Esophagus mucosa (tissue), 1 donor: Measurements from ENCODE around the gene USP12. TPM values are rescaled to one million over a fixed set of nuclear protein-coding genes. Genes with fewer than 3 reads are reported as not detected.
A peak's percentile ranks its signal among the peaks of the same experiment; 100 is the strongest.

ENCODE experiments used
- ATAC-seq: fragments of 200-7000 bp; cut with Tn5 transposase; one replicate; pipeline ENCODE4 v1.9.1; 2020
- total RNA-seq: library from RNA; stranded (reverse); gene quantifications from one replicate; pipeline ENCODE4 v1.2.4, GENCODE V29; 2023
- donor health status: DM: yes; HTN: yes; CAD: no.

Gene USP12
- total RNA-seq, 1 donor from 2014 or later: 7.1 TPM

DNA sequence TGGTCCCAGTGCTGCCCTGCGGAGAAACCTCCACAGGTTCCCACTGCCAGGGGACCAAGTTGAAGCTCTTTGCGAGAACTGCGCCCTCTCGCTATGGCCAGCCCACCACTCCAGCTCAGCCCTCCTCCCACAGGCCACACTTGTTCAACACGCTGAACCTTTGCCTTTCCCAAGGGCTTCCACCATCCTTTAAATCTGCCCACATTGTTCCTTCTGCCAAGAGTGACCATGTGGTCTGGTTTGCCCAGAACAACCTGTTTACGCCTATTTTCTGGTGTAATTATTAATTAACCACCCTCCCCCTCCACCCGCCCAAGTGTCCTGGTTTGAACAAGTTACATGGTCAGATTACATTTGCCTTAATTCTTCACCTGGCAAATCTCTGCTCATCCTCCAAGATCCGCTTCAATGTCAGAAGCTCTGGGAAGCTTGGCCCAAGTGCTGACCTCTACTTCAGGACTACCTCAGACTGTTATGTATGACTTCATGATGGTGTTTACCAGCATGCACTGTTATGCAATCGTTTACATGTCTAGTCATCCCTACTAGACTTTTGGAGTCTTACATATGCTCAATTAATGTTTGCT lies 12.0 kb upstream of the USP12 start:
- ATAC-seq: peak; percentile 48

DNA sequence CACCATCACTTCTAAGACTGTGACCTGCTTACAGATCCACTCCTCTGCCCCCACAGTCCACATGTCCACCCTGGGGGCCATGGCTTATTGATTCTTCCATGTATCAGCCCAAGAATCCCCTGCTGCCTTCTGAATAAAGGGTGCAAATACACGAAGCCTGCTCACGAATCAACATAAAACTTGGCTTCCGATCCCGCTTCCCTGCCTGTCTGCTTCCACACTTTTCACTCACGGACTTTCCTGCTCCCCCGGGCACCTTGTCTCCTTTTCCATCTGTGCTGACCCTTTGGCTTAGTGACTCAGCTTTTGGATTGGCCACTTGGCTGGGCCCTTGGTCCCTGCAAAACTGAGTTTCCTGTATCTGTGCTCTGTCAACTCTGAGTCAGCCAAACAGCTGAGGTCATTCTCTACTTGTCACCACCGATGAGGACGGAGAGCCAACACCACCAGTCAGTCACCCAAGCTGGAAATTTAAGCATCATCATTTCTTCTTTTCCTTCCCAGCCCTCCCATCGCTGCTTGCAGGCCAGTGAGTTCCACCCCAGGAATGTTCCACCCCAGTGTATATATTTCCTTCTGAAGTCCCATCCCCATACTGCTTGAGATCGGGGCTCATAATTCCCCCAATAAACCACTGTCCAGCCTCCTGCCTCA lies 11.4 kb upstream of the USP12 start:
- ATAC-seq: peak; percentile 72

DNA sequence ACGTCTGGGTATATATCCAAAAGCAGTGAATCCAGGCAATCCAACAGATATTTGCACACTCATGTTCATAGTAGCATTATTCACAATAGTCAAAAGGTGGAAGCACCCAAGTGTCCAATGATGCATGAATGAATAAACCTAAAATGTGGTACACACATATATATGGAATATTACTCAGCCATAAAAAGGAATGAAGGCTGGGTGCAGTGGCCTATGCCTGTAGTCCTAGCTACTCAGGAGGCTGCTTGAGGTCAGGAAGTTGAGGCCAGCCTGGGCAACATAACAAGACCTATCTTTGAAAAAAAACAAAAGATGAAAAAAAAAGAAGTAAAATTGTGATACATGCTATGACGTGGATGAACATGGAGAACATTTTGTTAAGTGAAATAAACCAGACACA lies 10.4 kb upstream of the USP12 start:
- no peak for ATAC-seq

DNA sequence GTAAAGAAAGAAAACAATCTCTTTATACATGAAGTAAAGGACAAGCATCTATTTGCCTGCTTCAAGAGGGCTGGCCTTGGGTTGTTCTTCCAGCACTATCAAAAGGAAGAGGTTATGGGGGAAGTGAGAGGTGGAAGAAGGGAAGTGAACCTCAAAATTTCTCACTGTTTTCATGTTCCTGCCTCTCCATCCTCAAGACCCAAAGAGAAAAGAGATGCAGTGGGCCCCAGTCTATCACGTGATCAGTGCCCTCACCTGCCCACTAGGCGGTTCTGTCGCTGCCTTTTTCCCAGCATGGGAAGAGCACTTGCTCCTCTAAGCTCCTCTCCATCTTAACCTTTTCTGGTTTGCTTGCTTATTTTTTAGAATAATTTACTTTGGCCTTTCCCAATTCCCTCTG lies 6.2 kb upstream of the USP12 start:
- no peak for ATAC-seq

DNA sequence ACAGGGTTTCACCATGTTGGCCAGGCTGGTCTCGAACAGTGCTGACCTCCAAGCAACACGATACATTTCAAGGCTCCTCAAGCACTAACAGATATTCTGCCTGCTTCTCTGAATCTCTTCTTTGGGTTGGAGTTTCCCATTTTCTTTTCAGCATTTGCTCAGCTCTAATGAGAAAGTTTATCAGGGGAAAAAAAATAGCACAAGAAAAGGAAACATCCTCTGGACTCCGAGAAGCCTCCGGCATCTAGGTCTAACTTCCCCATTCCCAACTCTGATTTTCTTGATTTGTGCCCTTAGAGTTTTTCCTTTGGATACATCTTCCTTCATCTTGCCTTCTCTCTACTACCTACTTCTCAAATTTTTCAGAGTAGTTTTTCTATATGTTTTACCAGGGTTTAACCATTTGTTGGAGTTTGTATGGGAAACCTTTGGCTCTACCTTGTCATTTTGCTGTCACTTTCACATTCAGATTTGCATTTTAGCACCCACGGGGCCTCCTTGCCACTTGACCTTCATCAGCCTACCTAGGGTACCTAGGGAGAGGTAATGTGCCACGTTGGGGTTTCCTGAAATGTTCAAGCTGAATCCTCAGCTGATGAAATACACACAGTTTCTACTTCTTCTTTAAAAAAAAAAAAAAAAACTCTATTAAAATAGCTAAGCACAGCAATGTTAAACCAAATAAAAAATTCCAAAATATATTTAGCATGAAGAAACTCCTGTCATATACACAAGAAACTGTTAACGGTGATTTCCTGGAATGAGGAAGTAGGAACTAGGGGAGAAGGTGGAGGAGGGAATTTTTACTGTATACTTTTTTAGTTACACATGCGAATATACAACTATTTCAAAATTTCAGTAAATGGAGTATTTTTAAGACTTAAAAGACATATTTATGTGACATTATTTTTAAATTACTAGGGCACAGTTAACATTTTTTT lies 5.1 kb upstream of the USP12 start:
- no peak for ATAC-seq

DNA sequence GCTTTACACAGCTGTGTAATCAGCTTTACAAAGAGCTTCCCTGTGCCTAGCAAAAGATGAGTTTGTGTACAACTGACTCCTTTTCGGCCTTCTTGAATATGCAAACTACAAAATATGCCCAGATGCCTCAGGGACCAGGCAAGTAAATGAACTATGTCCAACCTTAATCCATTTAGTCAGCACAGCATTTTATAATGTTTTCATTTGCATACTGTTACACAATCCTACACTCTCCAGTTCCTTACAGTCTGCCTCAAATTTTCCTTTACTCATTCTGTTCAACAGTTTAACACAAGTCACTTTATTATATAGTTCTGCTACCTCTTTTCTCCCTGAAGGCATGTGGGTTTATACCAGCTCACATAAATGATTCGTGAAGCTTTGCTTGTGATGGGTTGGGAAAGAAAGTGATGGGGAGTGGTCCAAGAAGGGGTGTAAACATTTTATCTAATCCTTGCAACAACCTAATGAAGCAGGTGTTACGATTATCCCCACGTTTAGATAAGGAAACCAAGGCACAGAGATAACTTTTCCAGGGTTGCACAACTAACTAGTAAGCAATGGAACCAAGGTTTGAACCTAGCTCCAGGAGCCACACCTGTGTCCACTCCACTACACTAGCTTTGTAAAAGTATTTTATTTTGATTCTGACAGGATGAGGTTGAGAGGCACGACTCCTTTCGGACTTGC lies 3.3 kb upstream of the USP12 start:
- peak; percentile 54 for ATAC-seq

DNA sequence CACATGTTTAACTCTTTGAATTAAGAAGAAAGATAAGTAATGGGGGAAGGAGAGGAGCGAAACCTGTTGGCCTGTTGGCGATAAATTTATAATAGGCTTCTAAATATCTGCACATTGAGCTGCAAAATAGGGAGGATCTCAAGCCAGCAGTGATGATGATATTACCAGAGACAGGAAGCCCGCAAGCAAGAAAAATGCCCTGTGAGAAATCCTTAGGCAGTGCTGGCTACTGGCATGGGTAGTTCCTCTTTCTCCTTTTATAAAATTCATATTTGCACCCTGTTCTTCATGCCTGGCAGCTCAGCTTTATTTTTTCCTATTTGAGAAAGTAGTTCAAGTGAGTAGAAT lies 858 bp upstream of the USP12 start:
- no peak for ATAC-seq

DNA sequence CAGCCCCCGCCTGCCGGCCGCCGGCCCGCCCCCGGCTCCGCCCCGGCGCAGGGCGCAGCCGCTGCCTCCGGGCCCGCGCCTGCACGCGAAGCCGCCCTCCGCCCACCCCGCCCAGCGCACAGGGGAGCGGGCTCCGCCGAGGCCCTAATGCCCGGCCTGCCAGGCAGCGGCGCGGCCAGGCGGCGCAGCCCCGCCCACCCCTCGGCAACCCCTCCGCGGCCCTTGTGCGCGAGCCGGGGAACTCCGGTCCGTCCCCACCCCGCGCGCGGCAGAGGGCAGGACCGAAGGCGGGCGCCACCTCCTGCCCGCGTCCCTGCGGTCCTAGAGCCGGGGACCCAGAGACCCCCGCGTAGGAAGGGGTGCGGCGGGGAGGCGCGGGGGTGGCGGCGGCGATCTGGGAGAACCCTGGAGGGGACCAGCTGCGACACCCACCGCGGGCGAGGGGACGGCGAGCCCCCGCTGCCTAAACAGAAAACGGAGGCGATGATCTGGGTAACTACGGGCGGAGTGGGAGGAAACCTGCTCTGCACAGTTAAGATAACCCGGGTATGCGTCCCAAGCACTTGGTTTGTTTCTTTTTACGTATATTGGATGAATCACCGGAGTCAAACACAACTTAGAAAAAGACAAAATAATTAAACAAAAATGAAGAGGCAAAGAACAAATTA lies 350 bp upstream of the USP12 start:
- ATAC-seq: peak; percentile 93

DNA sequence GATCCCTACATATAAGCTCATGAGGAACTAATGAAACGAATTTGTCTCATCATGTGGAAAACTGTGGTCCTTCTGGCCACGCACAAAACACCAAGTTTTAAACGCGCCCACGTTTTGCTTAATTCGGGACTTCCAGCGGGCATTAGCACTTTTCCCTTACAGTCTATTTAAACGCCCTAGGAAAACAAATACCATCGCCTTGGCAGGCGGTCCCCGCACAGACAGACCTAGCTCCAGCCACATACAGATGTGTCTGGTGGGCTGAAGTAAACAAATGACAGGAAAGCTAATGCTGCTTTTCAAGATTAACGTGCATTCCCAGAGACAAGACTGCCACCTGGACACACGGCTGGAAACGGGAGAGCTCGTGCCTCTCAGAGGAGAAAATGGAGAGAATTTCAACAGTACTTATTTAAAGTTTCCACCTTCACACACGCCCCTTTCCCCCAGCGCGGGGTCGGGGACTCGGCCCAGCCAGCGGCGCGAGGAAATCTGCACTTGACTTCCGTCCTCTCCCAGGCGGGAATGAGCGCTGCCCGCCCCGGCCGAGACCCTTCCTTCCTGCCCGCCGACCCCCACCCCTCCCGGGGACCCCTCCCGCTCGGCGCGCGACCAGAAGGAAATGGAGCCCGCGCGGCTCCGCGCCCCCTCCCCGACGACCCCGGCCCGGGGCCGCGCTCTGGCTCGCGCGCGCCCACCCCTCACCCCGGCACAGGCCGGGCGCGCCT lies 931 bp downstream of the USP12 start:
- no peak for ATAC-seq

DNA sequence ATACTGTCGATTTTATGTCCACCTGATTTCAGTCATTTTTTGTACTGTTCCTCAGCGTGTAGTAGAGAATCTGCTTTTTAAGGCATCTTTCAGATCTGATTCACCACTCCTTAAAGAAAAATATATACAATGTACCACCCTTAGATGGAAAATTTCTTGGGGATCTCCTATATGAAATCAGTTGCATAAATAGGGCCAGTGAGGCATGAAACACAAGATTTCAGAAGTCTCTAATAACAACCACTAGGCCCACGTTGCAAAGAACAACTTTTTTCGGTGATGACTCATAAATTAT lies 1.4 kb downstream of the USP12 start:
- ATAC-seq: no peak

DNA sequence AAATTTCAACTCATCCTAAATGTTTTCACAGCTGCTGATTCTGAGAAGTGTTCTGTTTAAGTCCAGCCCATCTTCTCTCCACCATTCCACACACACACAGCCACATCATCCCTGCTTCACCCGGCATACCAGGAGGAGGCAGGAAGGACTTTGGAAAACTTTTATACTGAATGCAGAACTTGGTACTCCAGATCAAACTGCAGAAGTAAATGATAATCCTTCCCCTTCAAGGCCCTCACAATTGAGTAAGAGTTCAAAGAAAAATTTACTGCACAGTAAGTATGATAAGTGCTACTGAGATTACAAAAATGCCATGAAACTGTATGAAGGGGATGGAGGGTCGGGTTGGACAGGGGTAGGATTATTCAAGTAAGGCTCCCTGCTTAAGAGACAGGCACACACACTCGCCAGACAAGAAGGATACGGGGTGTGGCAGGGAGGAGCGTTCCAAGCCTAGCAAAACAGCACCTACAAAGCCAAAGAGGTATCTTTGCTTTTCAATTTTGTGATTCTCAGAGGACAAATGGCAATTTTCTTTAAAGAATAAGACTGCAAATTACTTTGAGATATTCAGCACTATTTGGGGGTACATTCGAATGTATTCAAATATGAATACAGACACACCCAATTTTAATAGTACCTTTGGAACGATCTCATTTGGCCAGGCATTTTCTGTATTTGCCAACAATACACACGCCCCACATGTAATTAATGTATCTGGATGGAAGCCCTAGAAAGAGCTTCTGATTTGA lies 2.5 kb downstream of the USP12 start:
- no peak for ATAC-seq

DNA sequence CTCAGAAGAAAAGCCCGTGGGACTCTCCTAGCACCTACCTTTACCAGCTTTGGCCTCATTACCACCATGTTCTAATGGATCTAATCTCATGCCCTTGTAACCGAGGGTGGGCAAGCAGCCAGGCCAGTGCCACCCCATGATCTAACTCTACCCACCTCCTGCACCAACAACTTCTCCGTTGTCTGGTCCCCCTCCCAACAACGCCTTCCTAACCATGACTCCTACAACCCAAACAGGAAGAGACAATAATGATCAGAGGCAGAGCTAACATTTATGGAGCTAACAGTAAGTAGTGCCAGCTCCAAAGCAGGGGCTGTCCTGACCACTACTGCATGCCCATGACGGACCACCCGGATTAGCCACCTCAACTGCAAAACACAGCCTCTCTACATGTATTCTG lies 3.5 kb downstream of the USP12 start:
- ATAC-seq: no peak

DNA sequence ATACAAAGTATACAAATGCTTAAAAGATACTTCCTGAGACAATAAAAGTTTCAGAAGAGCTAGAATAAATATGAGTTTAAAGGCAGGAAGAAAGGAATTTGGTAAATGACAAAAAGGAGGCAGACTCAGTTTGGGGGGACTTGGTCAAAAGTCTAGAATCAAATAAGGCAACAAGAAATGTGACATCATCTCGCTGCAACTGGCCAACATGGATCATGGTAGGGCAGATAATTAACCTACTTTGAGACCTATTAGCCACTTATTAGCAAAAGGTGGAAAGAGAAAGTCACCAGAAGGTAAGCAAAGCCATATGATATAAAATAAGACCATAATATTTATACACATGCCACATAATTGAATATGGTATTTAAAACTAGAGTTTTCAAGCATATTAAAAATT lies 5.3 kb downstream of the USP12 start:
- no peak for ATAC-seq

DNA sequence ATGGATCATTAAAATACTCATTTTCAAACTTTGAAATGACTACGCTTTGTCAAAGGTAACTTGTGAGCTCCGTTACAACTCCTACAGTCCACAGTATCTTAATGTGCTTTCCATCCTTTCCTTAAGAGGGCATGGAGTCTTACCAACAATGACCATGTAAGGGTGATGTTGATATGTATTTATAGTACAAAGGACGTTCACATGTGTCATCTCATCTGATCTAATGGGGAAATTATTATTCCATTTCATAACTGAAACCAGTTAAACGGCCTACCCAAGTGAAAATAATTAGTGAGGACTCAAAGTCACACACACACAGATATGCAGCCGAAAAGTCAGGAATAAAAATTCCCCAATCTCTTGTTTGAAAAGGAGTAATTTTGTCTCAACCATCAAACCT lies 9.6 kb downstream of the USP12 start:
- peak; percentile 52 for ATAC-seq

DNA sequence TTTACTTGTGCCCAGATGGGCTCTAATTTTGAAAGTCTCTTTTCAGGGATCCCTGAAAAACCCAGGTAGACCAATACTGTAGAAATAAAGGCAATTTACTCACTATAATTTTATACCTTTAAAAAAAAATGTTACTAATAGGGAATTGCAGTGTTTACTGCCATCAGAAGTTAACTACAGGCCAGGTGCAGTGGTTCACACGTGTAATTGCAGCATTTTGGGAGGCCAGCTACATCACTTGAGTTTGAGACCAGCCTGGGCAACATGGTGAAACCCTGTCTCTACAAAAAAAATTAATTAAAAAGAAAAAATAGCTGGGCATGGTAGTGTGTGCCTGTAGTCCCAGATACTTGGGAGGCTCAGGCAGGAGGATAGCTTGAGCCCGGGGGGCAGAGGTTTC lies 10.2 kb downstream of the USP12 start:
- no peak for ATAC-seq

DNA sequence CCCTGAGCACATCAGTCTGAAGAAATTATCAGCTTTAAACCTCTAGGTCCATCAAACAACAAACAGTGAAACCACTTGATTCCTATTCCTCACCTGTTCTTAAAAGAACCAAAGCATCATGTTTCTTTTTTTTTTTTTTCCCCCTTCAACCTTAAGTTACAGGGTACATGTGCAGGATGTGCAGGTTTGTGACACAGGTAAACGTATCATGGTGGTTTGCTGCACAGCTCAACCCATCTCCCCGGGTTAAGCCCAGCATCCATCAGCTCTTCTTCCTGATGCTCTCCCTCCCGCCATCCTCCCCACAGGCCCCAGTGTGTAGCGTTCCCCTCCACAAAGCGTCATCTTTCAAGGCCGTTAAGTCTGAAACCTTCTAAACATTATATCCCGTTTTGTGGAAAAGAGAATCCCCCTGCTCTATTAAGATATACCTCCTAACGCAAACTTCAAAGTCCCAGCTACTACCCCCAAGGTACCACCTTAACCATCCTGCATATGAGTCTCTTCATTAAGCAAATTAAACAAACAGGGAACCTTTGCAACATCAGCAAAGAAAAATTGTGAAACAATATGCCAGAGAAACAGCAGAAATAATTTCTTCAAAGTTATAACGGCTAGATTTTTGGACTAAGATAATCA lies 10.8 kb downstream of the USP12 start:
- ATAC-seq: no peak

DNA sequence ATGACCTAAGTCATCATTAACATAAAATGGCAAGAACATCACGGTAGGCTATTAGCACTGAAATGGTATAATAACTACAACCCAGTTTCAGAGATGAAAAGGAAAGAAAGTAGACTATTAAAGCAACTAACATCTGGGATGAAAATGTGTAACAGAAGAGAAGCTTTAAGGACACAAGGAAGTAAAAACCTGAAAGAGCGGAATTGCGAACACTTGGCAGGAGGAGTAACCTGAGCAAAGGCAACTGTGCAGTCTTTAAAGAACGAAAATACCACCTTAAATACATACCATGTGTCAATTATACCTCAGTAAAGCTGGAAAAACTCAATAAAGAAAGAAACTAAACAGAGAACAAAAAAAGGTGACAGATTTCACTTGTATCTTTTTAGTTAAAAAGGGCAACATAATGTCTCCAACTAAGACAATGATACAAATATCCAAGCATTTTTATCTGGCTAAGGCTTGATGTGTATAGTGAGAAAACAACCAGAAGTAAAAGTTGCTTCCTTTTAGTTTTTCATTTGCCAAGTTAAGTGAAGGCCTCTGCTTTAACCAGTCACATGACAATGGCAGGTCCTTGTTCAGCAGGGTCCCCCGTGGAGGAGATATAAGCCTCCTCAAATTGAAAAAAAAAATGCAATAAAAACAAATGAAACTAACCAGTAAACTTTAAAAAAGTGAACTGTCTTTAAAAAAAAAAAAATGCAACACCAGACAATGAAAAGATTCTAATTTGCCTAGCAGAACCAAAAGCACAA lies 11.6 kb downstream of the USP12 start:
- no peak for ATAC-seq

DNA sequence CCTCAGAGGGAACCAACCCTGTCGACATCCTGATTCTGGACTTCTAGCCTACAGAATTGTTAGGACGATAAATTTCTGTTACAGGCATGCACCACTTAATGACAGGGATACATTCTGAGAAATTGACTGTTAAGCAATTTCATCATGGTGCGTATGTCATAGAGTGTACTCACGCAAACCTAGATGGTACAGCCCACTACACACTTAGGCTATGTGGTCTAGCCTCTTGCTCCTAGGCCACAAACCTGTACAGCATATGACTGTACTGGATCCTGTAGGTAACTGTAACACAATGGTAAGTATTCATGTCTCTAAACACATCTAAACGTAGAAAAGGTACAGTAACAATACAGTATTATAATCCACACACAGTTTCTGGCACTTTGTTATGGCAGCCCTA lies 13.3 kb downstream of the USP12 start:
- ATAC-seq: no peak

DNA sequence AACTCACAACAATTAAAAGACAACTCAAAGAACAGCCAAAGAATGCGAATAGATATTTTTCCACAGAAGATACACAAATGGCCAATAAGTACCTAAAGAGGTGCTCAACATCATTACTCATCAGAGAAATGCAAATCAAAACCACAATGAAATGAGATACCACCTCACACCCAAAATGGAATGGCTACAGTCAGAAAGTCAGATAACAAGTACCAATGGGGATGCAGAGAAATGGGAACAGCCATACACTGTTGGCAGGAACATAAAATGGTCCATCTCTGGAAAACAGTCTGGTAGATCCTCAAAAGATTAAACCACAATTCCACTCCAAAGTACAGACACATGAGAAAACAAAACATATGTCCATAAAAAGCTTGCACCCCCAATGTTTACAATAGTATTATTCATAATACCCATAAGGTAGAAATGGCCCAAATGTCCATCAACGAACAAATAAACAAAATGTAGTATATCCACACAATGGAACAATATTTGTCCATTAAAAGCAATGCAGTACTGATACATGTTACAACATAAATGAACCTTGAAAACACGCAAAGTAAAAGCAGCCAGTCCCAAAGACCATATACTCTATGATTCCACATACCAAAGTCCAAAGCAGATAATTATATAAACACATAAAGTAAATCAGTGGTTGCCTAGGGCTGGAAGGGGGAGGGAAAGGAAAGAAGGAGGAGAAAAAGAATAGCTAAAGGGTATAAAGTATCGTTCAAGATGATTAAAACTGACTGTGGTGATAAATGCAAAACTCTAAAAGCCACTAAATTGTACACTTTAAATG lies 19.6 kb downstream of the USP12 start:
- ATAC-seq: no peak
